HCT116 (cell line): ENCODE data around the gene STK40. TPM values are rescaled to one million over a fixed set of nuclear protein-coding genes. Genes with fewer than 3 reads are reported as not detected.

ENCODE experiments used
- ATAC-seq: fragments of 200-7000 bp; cut with Tn5 transposase; 2 replicates; pipeline ENCODE4 v1.9.1; 2020; ENCODE audit warnings: mild to moderate bottlenecking, moderate library complexity
- BruUV-seq: library from RNA; stranded (reverse); fragments of 400-500 nt; replicated peaks from 2 replicates; lab custom pipeline; 2021; lab: Mats Ljungman, UMichigan
- CTCF ChIA-PET: fragments of 300-600 bp; sonication (Branson Sonifier 250); formaldehyde crosslinking; loops from one replicate; lab custom pipeline; 2021; ENCODE audit warnings: antibody characterized with exemption; lab: Charles Lee
- POLR2A ChIA-PET: fragments of 300-600, 350-600 bp; sonication (Branson Sonifier 250); formaldehyde crosslinking; loops from one replicate; lab custom pipeline; 2021; ENCODE audit warnings: antibody characterized with exemption; lab: Charles Lee
- RAD21 ChIA-PET, 2 experiments: fragments of 300-600 bp; sonication (Branson Sonifier 250); formaldehyde crosslinking; loops; one replicate each; lab custom pipeline; 2023; ENCODE audit warnings: low total read pairs in 2 of 2; ENCODE audit not compliant: uncharacterized antibody in 2 of 2, unreplicated experiment in 2 of 2, low non-redundant PET in 1 of 2; lab: Charles Lee
- DNase-seq: peaks from one replicate; pipeline ENCODE4 v3.0.0-alpha.2; 2010; ENCODE audit warnings: low read depth, low spot score
- H2AFZ ChIP-seq: fragments of 200-600 bp; shearing (Covaris generic), sonication (generic); 2 replicates; pipeline ENCODE4 v1.6.1; 2017; ENCODE audit warnings: low read depth, mixed run types, mixed read lengths, antibody characterized with exemption, low read length; ENCODE audit not compliant: poor library complexity, severe bottlenecking
- H3K27ac ChIP-seq: 2 replicates; pipeline ENCODE4 v1.5.1; 2012; ENCODE audit warnings: low read depth, low read length
- H3K27me3 ChIP-seq: fragments of 200-600 bp; sonication (generic); 2 replicates; pipeline ENCODE4 v1.6.1; 2016; ENCODE audit warnings: mixed run types, low read length, mixed read lengths; ENCODE audit not compliant: insufficient read depth
- H3K36me3 ChIP-seq, 2 experiments: fragments of 200-500 bp in 1 of 2; fragments of 200-600 bp in 1 of 2; sonication (Bioruptor generic) in 1 of 2; sonication (generic) in 1 of 2; 2 replicates each; pipeline versions ENCODE4 v1.5.1 to v1.6.1; 2014 to 2016; ENCODE audit warnings: low read length in 2 of 2, inconsistent platforms in 1 of 2, mixed read lengths in 1 of 2, mixed run types in 1 of 2; ENCODE audit not compliant: insufficient read depth in 2 of 2, control insufficient read depth in 1 of 2
- H3K4me1 ChIP-seq, 2 experiments: fragments of 200-600 bp in 1 of 2; sonication (generic) in 1 of 2; 2 replicates each; pipeline versions ENCODE4 v1.5.1 to v1.6.1; 2012 to 2017; ENCODE audit warnings: low read length in 2 of 2, inconsistent platforms in 1 of 2, mild to moderate bottlenecking in 1 of 2, mixed read lengths in 1 of 2, mixed run types in 1 of 2, moderate library complexity in 1 of 2; ENCODE audit not compliant: insufficient read depth in 2 of 2, control insufficient read depth in 1 of 2
- H3K4me2 ChIP-seq: fragments of 200-600 bp; sonication (generic); 2 replicates; pipeline ENCODE4 v1.6.1; 2017; ENCODE audit warnings: mixed run types, low read length, mixed read lengths
- H3K4me3 ChIP-seq, 2 experiments: fragments of 200-600 bp in 1 of 2; sonication (generic) in 1 of 2; replicated peaks in 1 of 2; 2 replicates each; pipeline ENCODE4 v1.5.1; 2011 to 2016; ENCODE audit warnings: low read length in 2 of 2, control low read depth in 1 of 2, low read depth in 1 of 2, mild to moderate bottlenecking in 1 of 2, mixed read lengths in 1 of 2, mixed run types in 1 of 2
- H3K79me2 ChIP-seq: fragments of 200-600 bp; sonication (generic); 2 replicates; pipeline ENCODE4 v1.6.1; 2017; ENCODE audit warnings: mild to moderate bottlenecking, mixed run types, low read length, moderate library complexity, mixed read lengths; ENCODE audit not compliant: insufficient read depth
- H3K9ac ChIP-seq: fragments of 200-600 bp; sonication (generic); 2 replicates; pipeline ENCODE4 v1.6.1; 2016; ENCODE audit warnings: low read length, mixed read lengths
- H3K9me2 ChIP-seq: fragments of 200-600 bp; sonication (generic), shearing (Covaris generic); 2 replicates; pipeline ENCODE4 v1.6.1; 2017; ENCODE audit warnings: mixed run types, mild to moderate bottlenecking, moderate library complexity; ENCODE audit not compliant: insufficient read depth
- H3K9me3 ChIP-seq, 2 experiments: fragments of 200-500 bp in 1 of 2; fragments of 200-600 bp in 1 of 2; sonication (Bioruptor generic) in 1 of 2; sonication (generic) in 1 of 2; 2 replicates each; pipeline ENCODE4 v1.6.1; 2014 to 2017; ENCODE audit warnings: low read length in 2 of 2, mixed read lengths in 2 of 2, inconsistent platforms in 1 of 2, low read depth in 1 of 2, mild to moderate bottlenecking in 1 of 2, mixed run types in 1 of 2, moderate library complexity in 1 of 2; ENCODE audit not compliant: control insufficient read depth in 1 of 2, insufficient read depth in 1 of 2
- H4K20me1 ChIP-seq: fragments of 200-600 bp; sonication (generic), shearing (Covaris generic); 2 replicates; pipeline ENCODE4 v1.6.1; 2017; ENCODE audit warnings: mixed run types, mild to moderate bottlenecking, moderate library complexity; ENCODE audit not compliant: insufficient read depth
- ATF3 ChIP-seq: IDR thresholded peaks from 2 replicates; pipeline ENCODE4 v1.6.1; 2012
- CEBPB ChIP-seq: IDR thresholded peaks from 2 replicates; pipeline ENCODE4 v1.6.1; 2012; ENCODE audit warnings: low read depth
- EGR1 ChIP-seq: IDR thresholded peaks from 2 replicates; pipeline ENCODE4 v1.6.1; 2012; ENCODE audit warnings: low read depth
- ELF1 ChIP-seq: IDR thresholded peaks from 2 replicates; pipeline ENCODE4 v1.6.1; 2012; ENCODE audit warnings: low read depth, borderline replicate concordance
- EZH2 ChIP-seq: fragments of 200-600 bp; sonication (generic); IDR thresholded peaks from 2 replicates; pipeline ENCODE4 v1.6.1; 2017; ENCODE audit warnings: antibody characterized with exemption, mixed run types
- EZH2phosphoT487 ChIP-seq: fragments of 200-600 bp; IDR thresholded peaks from 2 replicates; pipeline ENCODE4 v1.6.1; 2018; ENCODE audit warnings: antibody characterized with exemption, borderline replicate concordance
- FOSL1 ChIP-seq: IDR thresholded peaks from 2 replicates; pipeline ENCODE4 v1.6.1; 2012; ENCODE audit warnings: low read depth
- JUND ChIP-seq: IDR thresholded peaks from 2 replicates; pipeline ENCODE4 v1.6.1; 2012
- POLR2A ChIP-seq: IDR thresholded peaks from 2 replicates; pipeline ENCODE4 v1.7.0; 2011; ENCODE audit warnings: borderline replicate concordance; ENCODE audit not compliant: insufficient read depth, insufficient read length; ENCODE audit errors: extremely low read depth
- POLR2AphosphoS5 ChIP-seq: IDR thresholded peaks from 2 replicates; pipeline ENCODE4 v1.6.1; 2011; ENCODE audit warnings: mild to moderate bottlenecking, low read depth, low read length, moderate library complexity
- RAD21 ChIP-seq: IDR thresholded peaks from 2 replicates; pipeline ENCODE4 v1.6.1; 2012; ENCODE audit warnings: low read depth, mild to moderate bottlenecking
- SIN3A ChIP-seq: IDR thresholded peaks from 2 replicates; pipeline ENCODE4 v1.6.1; 2012; ENCODE audit warnings: low read depth
- SP1 ChIP-seq: IDR thresholded peaks from 2 replicates; pipeline ENCODE4 v1.6.1; 2012; ENCODE audit warnings: low read depth
- YY1 ChIP-seq: IDR thresholded peaks from 2 replicates; pipeline ENCODE4 v1.6.1; 2011; ENCODE audit warnings: low read length, low read depth, moderate library complexity, mild to moderate bottlenecking; ENCODE audit not compliant: insufficient replicate concordance; ENCODE audit errors: extremely low read depth
- ZFX ChIP-seq: fragments of 450-650 bp; IDR thresholded peaks from 2 replicates; pipeline ENCODE4 v1.6.1; 2017
- intact Hi-C: fragments of 100-400 bp; cut with micrococcal nuclease; formaldehyde crosslinking; loops from 2 replicates; pipeline ENCODE4 v1.10.0; 2022
- total RNA-seq: library from RNA; stranded (reverse); gene quantifications from one replicate; pipeline ENCODE4 v1.2.1, GENCODE V29; 2021; ENCODE audit not compliant: unreplicated experiment
- TF ChIP-seq, protein P1 (sequence below): IDR thresholded peaks from 2 replicates; pipeline ENCODE4 v1.6.1; 2012
- TF ChIP-seq, protein P2 (sequence below): IDR thresholded peaks from 2 replicates; pipeline ENCODE4 v1.6.1; 2012; ENCODE audit warnings: low read depth
- TF ChIP-seq, protein P3 (sequence below): IDR thresholded peaks from 2 replicates; pipeline ENCODE4 v1.6.1; 2011; ENCODE audit warnings: mild to moderate bottlenecking, low read length, moderate library complexity; ENCODE audit not compliant: insufficient replicate concordance; ENCODE audit errors: extremely low read depth
- TF ChIP-seq, protein P4 (sequence below), 3 experiments: fragments of 200-600 bp in 1 of 3; sonication (generic) in 1 of 3; IDR thresholded peaks in 2 of 3; conservative IDR thresholded peaks in 1 of 3; 2 replicates each; pipeline ENCODE4 v1.5.1; 2012 to 2017; ENCODE audit warnings: low read depth in 2 of 3, low read length in 2 of 3, antibody characterized with exemption in 1 of 3, borderline replicate concordance in 1 of 3, control low read depth in 1 of 3, mild to moderate bottlenecking in 1 of 3, mixed read lengths in 1 of 3, mixed run types in 1 of 3, moderate library complexity in 1 of 3; ENCODE audit not compliant: insufficient read depth in 1 of 3

Gene STK40
- total RNA-seq, 1 experiment from 2014 or later, result 33.9 TPM

DNA sequence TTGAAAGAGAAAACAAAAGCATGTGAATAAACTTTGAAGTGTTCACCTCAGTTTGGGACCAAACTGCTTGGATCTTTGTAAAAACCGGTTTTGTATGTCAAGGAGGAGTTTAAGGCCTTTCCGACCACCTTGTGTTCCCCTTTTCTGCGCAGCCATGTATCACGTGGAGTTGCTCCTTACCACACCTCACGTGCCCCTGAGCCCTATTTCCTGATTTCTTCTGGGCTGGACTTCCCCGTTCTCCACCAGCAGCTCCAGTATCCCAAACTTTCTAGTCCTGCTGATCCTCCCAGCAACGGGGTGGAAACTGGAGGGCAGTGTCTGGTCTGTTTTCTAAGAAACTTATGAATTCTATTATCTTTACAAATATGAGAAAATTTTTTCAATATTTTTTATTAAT lies 81.2 kb downstream of the STK40 start:
- ChIA-PET RAD21 (no interaction called here), CTCF (no interaction called here), POLR2A (no interaction called here)
- intact Hi-C loops, result no loop called here
- no peaks in the 10 kb centered on the region for H3K27me3 ChIP-seq
- DNase-seq (no peak), ATAC-seq (no peak)
- peaks cover 12 to 35% of the 10 kb centered on the region in 2 experiments for H3K4me1 ChIP-seq
- TSS peak; percentile 57 for BruUV-seq
- no peaks in the 10 kb centered on the region for H3K9me2 ChIP-seq
- peak overlapping the region; percentile 24; the same call in 1 of the 2 replicates for H3K27ac ChIP-seq
- H3K36me3 ChIP-seq, result peaks cover 39 to 40% of the 10 kb centered on the region in 2 experiments
- peaks cover 22% of the 10 kb centered on the region; the same call in 1 of the 2 replicates for H3K79me2 ChIP-seq
- H2AFZ ChIP-seq, result no peak overlapping the region
- no peak overlapping the region for H3K4me3 ChIP-seq
- TF ChIP-seq ATF3 (no peak), POLR2A (no peak), EZH2 (no peak), RAD21 (no peak), CEBPB (no peak), EGR1 (no peak), SIN3A (no peak), JUND (no peak), YY1 (no peak), SP1 (no peak), ZFX (no peak), POLR2AphosphoS5 (no peak), ELF1 (no peak), EZH2phosphoT487 (no peak), FOSL1 (no peak)
- TF ChIP-seq, protein P1, sequence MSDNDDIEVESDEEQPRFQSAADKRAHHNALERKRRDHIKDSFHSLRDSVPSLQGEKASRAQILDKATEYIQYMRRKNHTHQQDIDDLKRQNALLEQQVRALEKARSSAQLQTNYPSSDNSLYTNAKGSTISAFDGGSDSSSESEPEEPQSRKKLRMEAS, result no peak
- TF ChIP-seq, protein P2, sequence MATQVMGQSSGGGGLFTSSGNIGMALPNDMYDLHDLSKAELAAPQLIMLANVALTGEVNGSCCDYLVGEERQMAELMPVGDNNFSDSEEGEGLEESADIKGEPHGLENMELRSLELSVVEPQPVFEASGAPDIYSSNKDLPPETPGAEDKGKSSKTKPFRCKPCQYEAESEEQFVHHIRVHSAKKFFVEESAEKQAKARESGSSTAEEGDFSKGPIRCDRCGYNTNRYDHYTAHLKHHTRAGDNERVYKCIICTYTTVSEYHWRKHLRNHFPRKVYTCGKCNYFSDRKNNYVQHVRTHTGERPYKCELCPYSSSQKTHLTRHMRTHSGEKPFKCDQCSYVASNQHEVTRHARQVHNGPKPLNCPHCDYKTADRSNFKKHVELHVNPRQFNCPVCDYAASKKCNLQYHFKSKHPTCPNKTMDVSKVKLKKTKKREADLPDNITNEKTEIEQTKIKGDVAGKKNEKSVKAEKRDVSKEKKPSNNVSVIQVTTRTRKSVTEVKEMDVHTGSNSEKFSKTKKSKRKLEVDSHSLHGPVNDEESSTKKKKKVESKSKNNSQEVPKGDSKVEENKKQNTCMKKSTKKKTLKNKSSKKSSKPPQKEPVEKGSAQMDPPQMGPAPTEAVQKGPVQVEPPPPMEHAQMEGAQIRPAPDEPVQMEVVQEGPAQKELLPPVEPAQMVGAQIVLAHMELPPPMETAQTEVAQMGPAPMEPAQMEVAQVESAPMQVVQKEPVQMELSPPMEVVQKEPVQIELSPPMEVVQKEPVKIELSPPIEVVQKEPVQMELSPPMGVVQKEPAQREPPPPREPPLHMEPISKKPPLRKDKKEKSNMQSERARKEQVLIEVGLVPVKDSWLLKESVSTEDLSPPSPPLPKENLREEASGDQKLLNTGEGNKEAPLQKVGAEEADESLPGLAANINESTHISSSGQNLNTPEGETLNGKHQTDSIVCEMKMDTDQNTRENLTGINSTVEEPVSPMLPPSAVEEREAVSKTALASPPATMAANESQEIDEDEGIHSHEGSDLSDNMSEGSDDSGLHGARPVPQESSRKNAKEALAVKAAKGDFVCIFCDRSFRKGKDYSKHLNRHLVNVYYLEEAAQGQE, result no peak
- TF ChIP-seq, protein P3, sequence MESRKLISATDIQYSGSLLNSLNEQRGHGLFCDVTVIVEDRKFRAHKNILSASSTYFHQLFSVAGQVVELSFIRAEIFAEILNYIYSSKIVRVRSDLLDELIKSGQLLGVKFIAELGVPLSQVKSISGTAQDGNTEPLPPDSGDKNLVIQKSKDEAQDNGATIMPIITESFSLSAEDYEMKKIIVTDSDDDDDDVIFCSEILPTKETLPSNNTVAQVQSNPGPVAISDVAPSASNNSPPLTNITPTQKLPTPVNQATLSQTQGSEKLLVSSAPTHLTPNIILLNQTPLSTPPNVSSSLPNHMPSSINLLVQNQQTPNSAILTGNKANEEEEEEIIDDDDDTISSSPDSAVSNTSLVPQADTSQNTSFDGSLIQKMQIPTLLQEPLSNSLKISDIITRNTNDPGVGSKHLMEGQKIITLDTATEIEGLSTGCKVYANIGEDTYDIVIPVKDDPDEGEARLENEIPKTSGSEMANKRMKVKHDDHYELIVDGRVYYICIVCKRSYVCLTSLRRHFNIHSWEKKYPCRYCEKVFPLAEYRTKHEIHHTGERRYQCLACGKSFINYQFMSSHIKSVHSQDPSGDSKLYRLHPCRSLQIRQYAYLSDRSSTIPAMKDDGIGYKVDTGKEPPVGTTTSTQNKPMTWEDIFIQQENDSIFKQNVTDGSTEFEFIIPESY, result no peak
- TF ChIP-seq, protein P4, sequence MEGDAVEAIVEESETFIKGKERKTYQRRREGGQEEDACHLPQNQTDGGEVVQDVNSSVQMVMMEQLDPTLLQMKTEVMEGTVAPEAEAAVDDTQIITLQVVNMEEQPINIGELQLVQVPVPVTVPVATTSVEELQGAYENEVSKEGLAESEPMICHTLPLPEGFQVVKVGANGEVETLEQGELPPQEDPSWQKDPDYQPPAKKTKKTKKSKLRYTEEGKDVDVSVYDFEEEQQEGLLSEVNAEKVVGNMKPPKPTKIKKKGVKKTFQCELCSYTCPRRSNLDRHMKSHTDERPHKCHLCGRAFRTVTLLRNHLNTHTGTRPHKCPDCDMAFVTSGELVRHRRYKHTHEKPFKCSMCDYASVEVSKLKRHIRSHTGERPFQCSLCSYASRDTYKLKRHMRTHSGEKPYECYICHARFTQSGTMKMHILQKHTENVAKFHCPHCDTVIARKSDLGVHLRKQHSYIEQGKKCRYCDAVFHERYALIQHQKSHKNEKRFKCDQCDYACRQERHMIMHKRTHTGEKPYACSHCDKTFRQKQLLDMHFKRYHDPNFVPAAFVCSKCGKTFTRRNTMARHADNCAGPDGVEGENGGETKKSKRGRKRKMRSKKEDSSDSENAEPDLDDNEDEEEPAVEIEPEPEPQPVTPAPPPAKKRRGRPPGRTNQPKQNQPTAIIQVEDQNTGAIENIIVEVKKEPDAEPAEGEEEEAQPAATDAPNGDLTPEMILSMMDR (IDR thresholded peaks at IDR 0.05 in 2 of 3, conservative IDR thresholded peaks at IDR 0.05 in 1 of 3; ENCODE audit: borderline replicate concordance in 1 of 3, insufficient read depth in 1 of 3, low read depth in 2 of 3, low read length in 2 of 3), result no peak
- TF ChIP-seq, all 23 proteins: peak for 0
- H4K20me1 ChIP-seq, result no peaks in the 10 kb centered on the region
- H3K4me2 ChIP-seq, result no peak overlapping the region
- H3K9me3 ChIP-seq, result no peaks in the 10 kb centered on the region
- H3K9ac ChIP-seq, result no peak overlapping the region
